Measurements from ENCODE around the gene TIGIT. TPM values are rescaled to one million over a fixed set of nuclear protein-coding genes. Genes with fewer than 3 reads are reported as not detected.

The TIGIT gene
- total and polyA plus RNA-seq, 2 of the 13 experiments (the other 11 are each of a cell fraction or from before 2014, with no cell fraction given): not detected

GRCh38 chr3:114336857-114337256 lies 43.0 kb downstream of the TIGIT start:
- Histone ChIP-seq H3K9ac (ENCODE audit: insufficient read depth, low read depth, low read length) (no peak overlapping the region), H3K36me3 (replicated peaks in 1 of 2; ENCODE audit: control insufficient read depth in 1 of 2, insufficient read depth in 2 of 2, low read length in 2 of 2) (peaks cover 2 to 13% of the 10 kb centered on the region in 2 experiments; a peak in 3 of 5 replicates), H3K79me2 (ENCODE audit: insufficient read depth, low read length) (no peaks in the 10 kb centered on the region), H3K27me3 (ENCODE audit: control insufficient read depth in 1 of 2, insufficient read depth in 2 of 2, low read length in 2 of 2) (no peaks in the 10 kb centered on the region), H3K27ac (ENCODE audit: extremely low read length, insufficient read depth, low read length) (no peak overlapping the region), H3K4me1 (ENCODE audit: insufficient read depth, low read length) (no peaks in the 10 kb centered on the region), H3K4me2 (ENCODE audit: low read depth, low read length) (no peak overlapping the region), H3K4me3 (replicated peaks in 1 of 3; ENCODE audit: insufficient read depth in 1 of 3, low read depth in 2 of 3, low read length in 3 of 3) (no peak overlapping the region), H3K9me3 (ENCODE audit: low read length) (no peaks in the 10 kb centered on the region), H4K20me1 (ENCODE audit: insufficient read depth, low read length) (no peaks in the 10 kb centered on the region), H2AFZ (ENCODE audit: low read length) (no peak overlapping the region)
- no peak for TF ChIP-seq ARNTL (CRISPR knock-in tag; IDR thresholded peaks at IDR 0.05)
- TF ChIP-seq MIXL1 (CRISPR knock-in tag; IDR thresholded peaks at IDR 0.05): no peak
- no peak for TF ChIP-seq ZNF10 (CRISPR knock-in tag; IDR thresholded peaks at IDR 0.05; ENCODE audit: borderline replicate concordance, low read depth)
- TF ChIP-seq KMT2A (CRISPR knock-in tag; IDR thresholded peaks at IDR 0.05): no peak
- no peak for TF ChIP-seq GTF3A (CRISPR knock-in tag; conservative IDR thresholded peaks at IDR 0.05)
- no peak for TF ChIP-seq GLI4 (CRISPR knock-in tag; IDR thresholded peaks at IDR 0.05; ENCODE audit: borderline replicate concordance)
- no peak for TF ChIP-seq ZNF3 (CRISPR knock-in tag; IDR thresholded peaks at IDR 0.05)
- TF ChIP-seq ZNF12 (CRISPR knock-in tag; IDR thresholded peaks at IDR 0.05): no peak
- no peak for TF ChIP-seq KDM3A (CRISPR knock-in tag; IDR thresholded peaks at IDR 0.05; ENCODE audit: low read depth)
- TF ChIP-seq SP2 (CRISPR knock-in tag; IDR thresholded peaks at IDR 0.05): no peak
- no peak for TF ChIP-seq ZUFSP (CRISPR knock-in tag; IDR thresholded peaks at IDR 0.05; ENCODE audit: borderline replicate concordance)
- no peak for TF ChIP-seq NR3C1 (CRISPR knock-in tag; IDR thresholded peaks at IDR 0.05)
- no peak for TF ChIP-seq SIX4 (CRISPR knock-in tag; IDR thresholded peaks at IDR 0.05)
- no peak for TF ChIP-seq POLR2AphosphoS5 (IDR thresholded peaks at IDR 0.05; ENCODE audit: low read depth, low read length)
- no peak for TF ChIP-seq POLR2AphosphoS2 (IDR thresholded peaks at IDR 0.05; ENCODE audit: low read depth, low read length)
- no peak for TF ChIP-seq ZNF639 (CRISPR knock-in tag; conservative IDR thresholded peaks at IDR 0.05)
- WGBS (ENCODE audit: low lambda C conversion rate): 91% methylated on average over 3 of the region's 3 CpGs
- intact Hi-C loops (cut with micrococcal nuclease; ENCODE audit: unreplicated experiment) (no loop called here), in situ Hi-C loops (cut with HindIII; ENCODE audit: extremely low pct_ligation_motif_present, low pct_unique_long_range_greater_than_20kb) (no loop called here)
- ATAC-seq: no peak
- BruUV-seq (replicated peaks): no TSS peak
- FAIRE-seq: no peak
- POLR2A ChIA-PET: no interaction called here
- CTCF ChIA-PET (ENCODE audit: low intra/inter-chr PET ratio, low total read pairs): no interaction called here
- DNase-seq (ENCODE audit: low spot score): no peak

All from HepG2 (cell line).